ENCODE measurements around the gene TSPYL4. TPM values are rescaled to one million over a fixed set of nuclear protein-coding genes. Genes with fewer than 3 reads are reported as not detected.

The TSPYL4 gene
- total and polyA plus RNA-seq, 2 donors (not counting 1 experiment from before 2014, with no cell fraction given): 20.6 to 21.4 TPM

DNA sequence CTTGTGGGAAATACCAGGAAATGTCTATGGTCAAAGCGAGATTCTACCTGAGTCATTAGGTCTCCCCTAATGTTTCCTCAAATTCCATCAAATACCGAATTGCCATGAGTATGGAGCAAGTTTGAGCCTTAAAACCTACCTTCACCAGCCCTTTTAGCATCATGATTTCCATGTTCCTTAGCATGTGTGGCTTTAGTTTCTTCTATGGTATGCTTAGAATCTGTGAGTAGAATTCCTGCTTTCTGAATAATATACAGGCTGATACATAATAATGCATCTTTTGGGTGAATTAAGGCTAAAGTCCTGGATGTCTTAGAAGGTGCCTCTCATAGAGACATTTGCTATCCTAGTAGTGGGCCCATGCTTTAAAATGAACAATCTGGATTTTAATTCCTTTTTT, 32.0 kb downstream of the TSPYL4 start:
- TF ChIP-seq EZH2 (IDR thresholded peaks at IDR 0.05; ENCODE audit: borderline replicate concordance, insufficient read depth, low read depth, low read length, poor library complexity, severe bottlenecking) (no peak), CTCF (IDR thresholded peaks at IDR 0.05) (no peak)
- ChIA-PET POLR2A (interaction anchor here (0.6 kb wide), 1 partner anchor 9 kb away, joined by 3 read pairs; no protein-coding TSS in a partner anchor), CTCF (no interaction called here)
- H3K36me3 ChIP-seq (replicated peaks in 1 of 2; ENCODE audit: control extremely low read depth in 1 of 2, control insufficient read depth in 1 of 2, extremely low read depth in 1 of 2, insufficient read depth in 2 of 2, low read length in 1 of 2): peaks cover 3 to 26% of the 10 kb centered on the region in 2 experiments
- Mint-ChIP-seq H3K9me3 (ENCODE audit: insufficient read depth) (no peaks in the 10 kb centered on the region), H3K4me3 (no peak overlapping the region), H3K27ac (no peak overlapping the region), H3K4me1 (no peaks in the 10 kb centered on the region), H3K27me3 (no peaks in the 10 kb centered on the region)
- H2AFZ ChIP-seq (ENCODE audit: insufficient read depth, low read depth, low read length, poor library complexity, severe bottlenecking): no peak overlapping the region
- WGBS (ENCODE audit: insufficient coverage): no CpG with 5 or more reads among the region's 2 CpGs
- H3K4me3 ChIP-seq (ENCODE audit: control extremely low read depth in 1 of 5, extremely low read depth in 1 of 5, insufficient read depth in 1 of 5, low read depth in 2 of 5, low read length in 4 of 5): no peak overlapping the region
- ATAC-seq (ENCODE audit: low read depth) (no peak), DNase-seq (no peak)
- peaks cover 3% of the 10 kb centered on the region for H3K79me2 ChIP-seq (ENCODE audit: control insufficient read depth, insufficient read depth, low read length)
- H4K20me1 ChIP-seq (ENCODE audit: control insufficient read depth, insufficient read depth, low read length, poor library complexity, severe bottlenecking): no peaks in the 10 kb centered on the region
- H3K27me3 ChIP-seq (replicated peaks in 1 of 4; ENCODE audit: control extremely low read depth in 1 of 4, control insufficient read depth in 3 of 4, insufficient read depth in 4 of 4, low read length in 3 of 4): no peaks in the 10 kb centered on the region
- intact Hi-C loops (cut with micrococcal nuclease): no loop called here
- H3K9ac ChIP-seq (ENCODE audit: low read length): no peak overlapping the region
- H3K4me2 ChIP-seq (replicated peaks; ENCODE audit: low read depth, low read length, poor library complexity, severe bottlenecking): no peak overlapping the region
- H3K9me3 ChIP-seq (ENCODE audit: control extremely low read depth in 1 of 3, control insufficient read depth in 2 of 3, insufficient read depth in 1 of 3, low read length in 2 of 3): no peaks in the 10 kb centered on the region
- H3K27ac ChIP-seq (ENCODE audit: low read length in 2 of 2): no peak overlapping the region
- H3K4me1 ChIP-seq (ENCODE audit: control insufficient read depth in 2 of 2, insufficient read depth in 2 of 2, low read length in 2 of 2): no peaks in the 10 kb centered on the region

DNA sequence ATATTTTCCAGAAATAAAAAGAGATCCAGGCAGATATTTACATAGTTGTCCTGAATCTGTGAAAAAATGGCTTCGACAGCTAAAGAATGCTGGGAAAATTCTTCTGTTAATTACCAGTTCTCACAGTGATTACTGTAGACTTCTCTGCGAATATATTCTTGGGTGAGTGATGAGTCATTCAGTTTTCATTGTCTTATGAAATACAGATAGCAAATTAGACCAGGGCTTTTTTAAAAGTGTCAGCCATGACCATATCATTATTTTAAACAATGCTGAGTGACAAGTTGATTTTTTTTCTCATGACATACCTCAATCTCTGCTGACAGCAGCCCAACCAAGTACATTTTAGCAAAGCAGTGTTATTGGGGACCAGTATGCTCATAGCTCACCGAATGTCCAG, 32.8 kb downstream of the TSPYL4 start:
- 100% methylated on average over 1 of the region's 3 CpGs for WGBS (ENCODE audit: insufficient coverage)
- Histone ChIP-seq H4K20me1 (ENCODE audit: control insufficient read depth, insufficient read depth, low read length, poor library complexity, severe bottlenecking) (no peaks in the 10 kb centered on the region), H3K4me2 (replicated peaks; ENCODE audit: low read depth, low read length, poor library complexity, severe bottlenecking) (no peak overlapping the region), H2AFZ (ENCODE audit: insufficient read depth, low read depth, low read length, poor library complexity, severe bottlenecking) (no peak overlapping the region), H3K9ac (ENCODE audit: low read length) (no peak overlapping the region), H3K4me3 (ENCODE audit: control extremely low read depth in 1 of 5, extremely low read depth in 1 of 5, insufficient read depth in 1 of 5, low read depth in 2 of 5, low read length in 4 of 5) (no peak overlapping the region), H3K79me2 (ENCODE audit: control insufficient read depth, insufficient read depth, low read length) (peaks cover 3% of the 10 kb centered on the region), H3K4me1 (ENCODE audit: control insufficient read depth in 2 of 2, insufficient read depth in 2 of 2, low read length in 2 of 2) (no peaks in the 10 kb centered on the region), H3K27ac (ENCODE audit: low read length in 2 of 2) (no peak overlapping the region), H3K36me3 (replicated peaks in 1 of 2; ENCODE audit: control extremely low read depth in 1 of 2, control insufficient read depth in 1 of 2, extremely low read depth in 1 of 2, insufficient read depth in 2 of 2, low read length in 1 of 2) (peaks cover 3 to 26% of the 10 kb centered on the region in 2 experiments), H3K27me3 (replicated peaks in 1 of 4; ENCODE audit: control extremely low read depth in 1 of 4, control insufficient read depth in 3 of 4, insufficient read depth in 4 of 4, low read length in 3 of 4) (no peaks in the 10 kb centered on the region), H3K9me3 (ENCODE audit: control extremely low read depth in 1 of 3, control insufficient read depth in 2 of 3, insufficient read depth in 1 of 3, low read length in 2 of 3) (no peaks in the 10 kb centered on the region)
- H3K4me1 Mint-ChIP-seq: no peaks in the 10 kb centered on the region
- ChIA-PET POLR2A (no interaction called here), CTCF (no interaction called here)
- ATAC-seq (ENCODE audit: low read depth) (no peak), DNase-seq (no peak)
- intact Hi-C loops (cut with micrococcal nuclease): no loop called here
- no peaks in the 10 kb centered on the region for H3K27me3 Mint-ChIP-seq
- TF ChIP-seq EZH2 (IDR thresholded peaks at IDR 0.05; ENCODE audit: borderline replicate concordance, insufficient read depth, low read depth, low read length, poor library complexity, severe bottlenecking): no peak
- H3K27ac Mint-ChIP-seq: no peak overlapping the region
- H3K9me3 Mint-ChIP-seq (ENCODE audit: insufficient read depth): no peaks in the 10 kb centered on the region
- H3K4me3 Mint-ChIP-seq: no peak overlapping the region
